ENCODE results near the gene POLR3G. TPM values are rescaled to one million over a fixed set of nuclear protein-coding genes. Genes with fewer than 3 reads are reported as not detected.

The POLR3G gene
- polyA plus RNA-seq, result 2.8 TPM

GRCh38 chr5:90474235-90475107 lies at the start of gene POLR3G, which contains the start of gene MBLAC2:
POLR3G (plus strand) TSS chr5:90474864; CDS start chr5:90485568, 10,704 bp downstream.
MBLAC2 (minus strand) TSS chr5:90474771; CDS start chr5:90474292, 479 bp downstream.
- Mint-ChIP-seq H3K27me3 (no peaks in the 10 kb centered on the region), H3K9me3 (no peaks in the 10 kb centered on the region), H3K27ac (peak within 1 kb of the TSS; percentile 83 to 96 (median 87)), H3K4me3 (peak within 1 kb of the TSS; percentile 89 to 99 (median 99)), H3K4me1 (peaks cover 25 to 28% (median 27%) of the 10 kb centered on the region in 3 donors), H3K36me3 (no peaks in the 10 kb centered on the region)

- H3K4me1 Mint-ChIP-seq, result no peaks in the 10 kb centered on the region
- no peaks in the 10 kb centered on the region for H3K9me3 Mint-ChIP-seq
- no peak overlapping the region for H3K4me3 Mint-ChIP-seq
- H3K36me3 Mint-ChIP-seq, result no peaks in the 10 kb centered on the region
- peaks cover 2% of the 10 kb centered on the region for H3K27me3 Mint-ChIP-seq
- no peak overlapping the region for H3K27ac Mint-ChIP-seq
These were observed 40.4 kb upstream of the POLR3G start for GRCh38 chr5:90434116-90434714.

GRCh38 chr5:90437663-90438062 lies 37.0 kb upstream of the POLR3G start:
- Mint-ChIP-seq H3K36me3 (peaks cover 3% of the 10 kb centered on the region), H3K27ac (no peak overlapping the region), H3K9me3 (no peaks in the 10 kb centered on the region), H3K4me3 (no peak overlapping the region), H3K4me1 (peaks cover 0 to 7% (median 3%) of the 10 kb centered on the region in 3 donors), H3K27me3 (peaks cover 2% of the 10 kb centered on the region)

- H3K27ac Mint-ChIP-seq, result no peak overlapping the region
- peaks cover 3% of the 10 kb centered on the region for H3K36me3 Mint-ChIP-seq
- H3K4me3 Mint-ChIP-seq, result peak overlapping the region in 1 of 4 donors; percentile 9
- peaks cover 0 to 7% (median 3%) of the 10 kb centered on the region in 3 donors for H3K4me1 Mint-ChIP-seq
- no peaks in the 10 kb centered on the region for H3K9me3 Mint-ChIP-seq
- peaks cover 2% of the 10 kb centered on the region for H3K27me3 Mint-ChIP-seq
These were observed 36.6 kb upstream of the POLR3G start for GRCh38 chr5:90438100-90438499.

GRCh38 chr5:90440644-90441043 lies 34.0 kb upstream of the POLR3G start:
- H3K9me3 Mint-ChIP-seq, result no peaks in the 10 kb centered on the region
- H3K4me1 Mint-ChIP-seq, result peaks cover 0 to 7% (median 3%) of the 10 kb centered on the region in 3 donors
- H3K27me3 Mint-ChIP-seq, result peaks cover 2% of the 10 kb centered on the region
- peaks cover 3% of the 10 kb centered on the region for H3K36me3 Mint-ChIP-seq
- H3K4me3 Mint-ChIP-seq, result peak overlapping the region in 2 of 4 donors; percentile 46 to 67
- no peak overlapping the region for H3K27ac Mint-ChIP-seq

- Mint-ChIP-seq H3K9me3 (no peaks in the 10 kb centered on the region), H3K27me3 (no peaks in the 10 kb centered on the region), H3K4me1 (no peaks in the 10 kb centered on the region), H3K36me3 (no peaks in the 10 kb centered on the region), H3K4me3 (no peak overlapping the region), H3K27ac (no peak overlapping the region)
These were observed 27.7 kb upstream of the POLR3G start for GRCh38 chr5:90446961-90447360.

GRCh38 chr5:90461288-90461687 lies 13.4 kb upstream of the POLR3G start:
- no peaks in the 10 kb centered on the region for H3K27me3 Mint-ChIP-seq
- no peak overlapping the region for H3K4me3 Mint-ChIP-seq
- H3K9me3 Mint-ChIP-seq, result no peaks in the 10 kb centered on the region
- H3K4me1 Mint-ChIP-seq, result peaks cover 0 to 11% (median 8%) of the 10 kb centered on the region in 3 donors
- H3K27ac Mint-ChIP-seq, result no peak overlapping the region
- H3K36me3 Mint-ChIP-seq, result peaks cover 5% of the 10 kb centered on the region

- Mint-ChIP-seq H3K27me3 (no peaks in the 10 kb centered on the region), H3K36me3 (peaks cover 8% of the 10 kb centered on the region), H3K4me1 (peaks cover 25 to 29% (median 27%) of the 10 kb centered on the region in 3 donors), H3K27ac (peak overlapping the region; percentile 83 to 96 (median 87)), H3K4me3 (peak overlapping the region; percentile 89 to 99 (median 99)), H3K9me3 (peaks cover 0 to 3% (median 0%) of the 10 kb centered on the region in 3 donors)
These were observed 1.8 kb upstream of the POLR3G start for GRCh38 chr5:90472783-90473395.

- Mint-ChIP-seq H3K9me3 (no peaks in the 10 kb centered on the region), H3K4me1 (peaks cover 25 to 29% (median 27%) of the 10 kb centered on the region in 3 donors), H3K4me3 (peak overlapping the region; percentile 89 to 99 (median 99)), H3K27me3 (no peaks in the 10 kb centered on the region), H3K36me3 (peaks cover 2% of the 10 kb centered on the region), H3K27ac (peak overlapping the region; percentile 83 to 96 (median 87))
These were observed 1.0 kb upstream of the POLR3G start for GRCh38 chr5:90473396-90474234.

GRCh38 chr5:90475436-90475980 lies 844 bp downstream of the POLR3G start:
- H3K27ac Mint-ChIP-seq, result peak overlapping the region in 2 of 3 donors; percentile 16 to 87
- H3K4me3 Mint-ChIP-seq, result peak overlapping the region in 3 of 4 donors; percentile 89 to 99 (median 99)
- no peaks in the 10 kb centered on the region for H3K36me3 Mint-ChIP-seq
- no peaks in the 10 kb centered on the region for H3K27me3 Mint-ChIP-seq
- peaks cover 23 to 27% (median 24%) of the 10 kb centered on the region in 3 donors for H3K4me1 Mint-ChIP-seq
- H3K9me3 Mint-ChIP-seq, result no peaks in the 10 kb centered on the region

- H3K4me3 Mint-ChIP-seq, result peak overlapping the region in 2 of 4 donors; percentile 0 to 89
- no peaks in the 10 kb centered on the region for H3K27me3 Mint-ChIP-seq
- H3K36me3 Mint-ChIP-seq, result no peaks in the 10 kb centered on the region
- H3K27ac Mint-ChIP-seq, result peak overlapping the region in 1 of 3 donors; percentile 87
- H3K9me3 Mint-ChIP-seq, result no peaks in the 10 kb centered on the region
- peaks cover 18 to 20% (median 20%) of the 10 kb centered on the region in 3 donors for H3K4me1 Mint-ChIP-seq
These were observed 1.7 kb downstream of the POLR3G start for GRCh38 chr5:90476391-90476790.

GRCh38 chr5:90477073-90477472 lies 2.4 kb downstream of the POLR3G start:
- no peaks in the 10 kb centered on the region for H3K9me3 Mint-ChIP-seq
- peak overlapping the region in 1 of 4 donors; percentile 25 for H3K4me3 Mint-ChIP-seq
- H3K27me3 Mint-ChIP-seq, result no peaks in the 10 kb centered on the region
- H3K27ac Mint-ChIP-seq, result no peak overlapping the region
- H3K4me1 Mint-ChIP-seq, result peaks cover 14 to 20% (median 20%) of the 10 kb centered on the region in 3 donors
- no peaks in the 10 kb centered on the region for H3K36me3 Mint-ChIP-seq

GRCh38 chr5:90477621-90478215 lies 3.1 kb downstream of the POLR3G start:
- H3K36me3 Mint-ChIP-seq, result no peaks in the 10 kb centered on the region
- H3K27ac Mint-ChIP-seq, result no peak overlapping the region
- no peaks in the 10 kb centered on the region for H3K27me3 Mint-ChIP-seq
- H3K4me1 Mint-ChIP-seq, result peaks cover 12 to 18% (median 16%) of the 10 kb centered on the region in 3 donors
- peak overlapping the region in 1 of 4 donors; percentile 25 for H3K4me3 Mint-ChIP-seq
- no peaks in the 10 kb centered on the region for H3K9me3 Mint-ChIP-seq

Data from IgD-negative memory B cell (primary cell).